DND-41 (cell line): ENCODE data around the gene RELN.

Source experiments
- ATAC-seq: fragments of 200-7000 bp; cut with Tn5 transposase; 3 replicates; pipeline ENCODE4 v1.9.1; 2021; ENCODE audit warnings: low read depth; ENCODE audit not compliant: insufficient read depth
- DNase-seq: peaks from one replicate; pipeline ENCODE4 v3.0.0-alpha.2; 2020
- H2AFZ ChIP-seq: 2 replicates; pipeline ENCODE4 v1.6.0; 2012; ENCODE audit warnings: low read depth, low read length
- H3K27ac ChIP-seq: 2 replicates; pipeline ENCODE4 v1.5.1; 2012; ENCODE audit warnings: low read length, inconsistent platforms
- H3K27me3 ChIP-seq: fragments of 200-600 bp; sonication (generic); 2 replicates; pipeline ENCODE4 v1.6.0; 2012; ENCODE audit warnings: low read length, mild to moderate bottlenecking, inconsistent platforms; ENCODE audit not compliant: insufficient read depth, poor library complexity
- H3K36me3 ChIP-seq: 2 replicates; pipeline ENCODE4 v1.5.1; 2012; ENCODE audit warnings: low read length, inconsistent platforms; ENCODE audit not compliant: insufficient read depth
- H3K4me1 ChIP-seq: 2 replicates; pipeline ENCODE4 v1.5.1; 2012; ENCODE audit warnings: mild to moderate bottlenecking, low read length; ENCODE audit not compliant: insufficient read depth
- H3K4me2 ChIP-seq: 2 replicates; pipeline ENCODE4 v1.6.0; 2012; ENCODE audit warnings: mild to moderate bottlenecking, moderate library complexity, low read length, inconsistent platforms; ENCODE audit not compliant: insufficient read depth
- H3K4me3 ChIP-seq, 2 experiments: fragments of 200-600 bp in 1 of 2; shearing (Covaris generic) in 1 of 2; 2 replicates each; pipeline ENCODE4 v1.5.1; 2012 to 2016; ENCODE audit warnings: inconsistent platforms in 2 of 2, low read length in 2 of 2, mild to moderate bottlenecking in 2 of 2, low read depth in 1 of 2, moderate library complexity in 1 of 2
- H3K79me2 ChIP-seq: 2 replicates; pipeline ENCODE4 v1.6.0; 2012; ENCODE audit warnings: low read length, inconsistent platforms; ENCODE audit not compliant: insufficient read depth
- H3K9ac ChIP-seq: 2 replicates; pipeline ENCODE4 v1.6.0; 2012; ENCODE audit warnings: low read depth, mild to moderate bottlenecking, inconsistent platforms, low read length, moderate library complexity
- H3K9me3 ChIP-seq: 2 replicates; pipeline ENCODE4 v1.5.1; 2012; ENCODE audit warnings: low read length, moderate library complexity, mild to moderate bottlenecking, inconsistent platforms; ENCODE audit not compliant: insufficient read depth, severe bottlenecking
- H4K20me1 ChIP-seq: 2 replicates; pipeline ENCODE4 v1.6.0; 2012; ENCODE audit warnings: low read length; ENCODE audit not compliant: insufficient read depth
- CTCF ChIP-seq: IDR thresholded peaks from 2 replicates; pipeline ENCODE4 v1.5.1; 2012; ENCODE audit warnings: borderline replicate concordance, low read length, moderate library complexity, mild to moderate bottlenecking; ENCODE audit not compliant: poor library complexity, severe bottlenecking; ENCODE audit errors: extremely low read depth
- EZH2 ChIP-seq: IDR thresholded peaks from 3 replicates; pipeline ENCODE4 v1.6.1; 2012; ENCODE audit warnings: borderline replicate concordance, low read depth, mild to moderate bottlenecking, moderate library complexity, low read length, inconsistent platforms; ENCODE audit not compliant: severe bottlenecking

Gene RELN

GRCh38 chr7:103551016-103551415 is 438.4 kb downstream of the RELN start:
- Histone ChIP-seq H3K27me3 (no peaks in the 10 kb centered on the region), H4K20me1 (no peaks in the 10 kb centered on the region), H2AFZ (no peak overlapping the region), H3K4me2 (no peak overlapping the region), H3K27ac (no peak overlapping the region), H3K4me1 (no peaks in the 10 kb centered on the region), H3K9ac (no peak overlapping the region), H3K79me2 (no peaks in the 10 kb centered on the region), H3K36me3 (no peaks in the 10 kb centered on the region), H3K4me3 (no peak overlapping the region), H3K9me3 (no peaks in the 10 kb centered on the region)
- TF ChIP-seq EZH2 = no peak
- TF ChIP-seq CTCF = no peak
- DNase-seq = no peak
- no peak for ATAC-seq

DNA sequence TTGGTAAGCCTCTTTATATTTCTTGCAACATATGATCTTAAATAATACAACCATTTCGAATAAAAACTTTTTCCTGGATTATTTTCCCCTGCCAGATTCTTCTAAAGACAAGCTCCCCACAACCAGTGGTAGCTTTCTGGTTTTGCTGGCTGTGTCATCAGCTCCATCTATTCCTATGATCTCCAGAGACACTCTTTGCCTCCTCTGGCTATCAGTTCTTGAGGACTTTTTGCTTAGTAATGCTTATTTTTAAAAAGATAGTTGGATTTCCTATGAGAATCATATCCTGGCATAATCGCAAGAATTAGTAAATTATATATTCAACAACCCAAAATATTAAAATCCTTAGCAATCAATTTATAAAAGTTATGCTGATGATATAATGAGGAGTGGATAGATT is 439.7 kb downstream of the RELN start:
- ATAC-seq = no peak
- DNase-seq = no peak
- Histone ChIP-seq H3K36me3 (no peaks in the 10 kb centered on the region), H2AFZ (no peak overlapping the region), H3K9ac (no peak overlapping the region), H3K4me2 (no peak overlapping the region), H4K20me1 (no peaks in the 10 kb centered on the region), H3K9me3 (no peaks in the 10 kb centered on the region), H3K27ac (no peak overlapping the region), H3K4me3 (no peak overlapping the region), H3K27me3 (no peaks in the 10 kb centered on the region), H3K4me1 (no peaks in the 10 kb centered on the region), H3K79me2 (no peaks in the 10 kb centered on the region)
- TF ChIP-seq EZH2 (no peak), CTCF (no peak)

- Histone ChIP-seq H3K36me3 (no peaks in the 10 kb centered on the region), H3K4me2 (no peak overlapping the region), H3K27ac (no peak overlapping the region), H3K79me2 (no peaks in the 10 kb centered on the region), H4K20me1 (no peaks in the 10 kb centered on the region), H3K4me3 (no peak overlapping the region), H2AFZ (no peak overlapping the region), H3K9me3 (no peaks in the 10 kb centered on the region), H3K9ac (no peak overlapping the region), H3K27me3 (no peaks in the 10 kb centered on the region), H3K4me1 (no peaks in the 10 kb centered on the region)
- no peak for ATAC-seq
- TF ChIP-seq CTCF (no peak), EZH2 (no peak)
- DNase-seq = no peak
These were observed 441.8 kb downstream of the RELN start for GRCh38 chr7:103547451-103548284.
